HCT116 (cell line): ENCODE data around the gene ACTBL2. TPM values are rescaled to one million over a fixed set of nuclear protein-coding genes. Genes with fewer than 3 reads are reported as not detected.

Experiments
- ATAC-seq: fragments of 200-7000 bp; cut with Tn5 transposase; 2 replicates; pipeline ENCODE4 v1.9.1; 2020; ENCODE audit warnings: mild to moderate bottlenecking, moderate library complexity
- BruUV-seq: library from RNA; stranded (reverse); fragments of 400-500 nt; replicated peaks from 2 replicates; lab custom pipeline; 2021; lab: Mats Ljungman, UMichigan
- CTCF ChIA-PET: fragments of 300-600 bp; sonication (Branson Sonifier 250); formaldehyde crosslinking; loops from one replicate; lab custom pipeline; 2021; ENCODE audit warnings: antibody characterized with exemption; lab: Charles Lee
- POLR2A ChIA-PET: fragments of 300-600, 350-600 bp; sonication (Branson Sonifier 250); formaldehyde crosslinking; loops from one replicate; lab custom pipeline; 2021; ENCODE audit warnings: antibody characterized with exemption; lab: Charles Lee
- RAD21 ChIA-PET, 2 experiments: fragments of 300-600 bp; sonication (Branson Sonifier 250); formaldehyde crosslinking; loops; one replicate each; lab custom pipeline; 2023; ENCODE audit warnings: low total read pairs in 2 of 2; ENCODE audit not compliant: uncharacterized antibody in 2 of 2, unreplicated experiment in 2 of 2, low non-redundant PET in 1 of 2; lab: Charles Lee
- DNase-seq: peaks from one replicate; pipeline ENCODE4 v3.0.0-alpha.2; 2010; ENCODE audit warnings: low read depth, low spot score
- H2AFZ ChIP-seq: fragments of 200-600 bp; shearing (Covaris generic), sonication (generic); 2 replicates; pipeline ENCODE4 v1.6.1; 2017; ENCODE audit warnings: low read depth, mixed run types, mixed read lengths, antibody characterized with exemption, low read length; ENCODE audit not compliant: poor library complexity, severe bottlenecking
- H3K27ac ChIP-seq: 2 replicates; pipeline ENCODE4 v1.5.1; 2012; ENCODE audit warnings: low read depth, low read length
- H3K27me3 ChIP-seq: fragments of 200-600 bp; sonication (generic); 2 replicates; pipeline ENCODE4 v1.6.1; 2016; ENCODE audit warnings: mixed run types, low read length, mixed read lengths; ENCODE audit not compliant: insufficient read depth
- H3K36me3 ChIP-seq, 2 experiments: fragments of 200-500 bp in 1 of 2; fragments of 200-600 bp in 1 of 2; sonication (Bioruptor generic) in 1 of 2; sonication (generic) in 1 of 2; 2 replicates each; pipeline versions ENCODE4 v1.5.1 to v1.6.1; 2014 to 2016; ENCODE audit warnings: low read length in 2 of 2, inconsistent platforms in 1 of 2, mixed read lengths in 1 of 2, mixed run types in 1 of 2; ENCODE audit not compliant: insufficient read depth in 2 of 2, control insufficient read depth in 1 of 2
- H3K4me1 ChIP-seq, 2 experiments: fragments of 200-600 bp in 1 of 2; sonication (generic) in 1 of 2; 2 replicates each; pipeline versions ENCODE4 v1.5.1 to v1.6.1; 2012 to 2017; ENCODE audit warnings: low read length in 2 of 2, inconsistent platforms in 1 of 2, mild to moderate bottlenecking in 1 of 2, mixed read lengths in 1 of 2, mixed run types in 1 of 2, moderate library complexity in 1 of 2; ENCODE audit not compliant: insufficient read depth in 2 of 2, control insufficient read depth in 1 of 2
- H3K4me2 ChIP-seq: fragments of 200-600 bp; sonication (generic); 2 replicates; pipeline ENCODE4 v1.6.1; 2017; ENCODE audit warnings: mixed run types, low read length, mixed read lengths
- H3K4me3 ChIP-seq, 2 experiments: fragments of 200-600 bp in 1 of 2; sonication (generic) in 1 of 2; replicated peaks in 1 of 2; 2 replicates each; pipeline ENCODE4 v1.5.1; 2011 to 2016; ENCODE audit warnings: low read length in 2 of 2, control low read depth in 1 of 2, low read depth in 1 of 2, mild to moderate bottlenecking in 1 of 2, mixed read lengths in 1 of 2, mixed run types in 1 of 2
- H3K79me2 ChIP-seq: fragments of 200-600 bp; sonication (generic); 2 replicates; pipeline ENCODE4 v1.6.1; 2017; ENCODE audit warnings: mild to moderate bottlenecking, mixed run types, low read length, moderate library complexity, mixed read lengths; ENCODE audit not compliant: insufficient read depth
- H3K9ac ChIP-seq: fragments of 200-600 bp; sonication (generic); 2 replicates; pipeline ENCODE4 v1.6.1; 2016; ENCODE audit warnings: low read length, mixed read lengths
- H3K9me2 ChIP-seq: fragments of 200-600 bp; sonication (generic), shearing (Covaris generic); 2 replicates; pipeline ENCODE4 v1.6.1; 2017; ENCODE audit warnings: mixed run types, mild to moderate bottlenecking, moderate library complexity; ENCODE audit not compliant: insufficient read depth
- H3K9me3 ChIP-seq, 2 experiments: fragments of 200-500 bp in 1 of 2; fragments of 200-600 bp in 1 of 2; sonication (Bioruptor generic) in 1 of 2; sonication (generic) in 1 of 2; 2 replicates each; pipeline ENCODE4 v1.6.1; 2014 to 2017; ENCODE audit warnings: low read length in 2 of 2, mixed read lengths in 2 of 2, inconsistent platforms in 1 of 2, low read depth in 1 of 2, mild to moderate bottlenecking in 1 of 2, mixed run types in 1 of 2, moderate library complexity in 1 of 2; ENCODE audit not compliant: control insufficient read depth in 1 of 2, insufficient read depth in 1 of 2
- H4K20me1 ChIP-seq: fragments of 200-600 bp; sonication (generic), shearing (Covaris generic); 2 replicates; pipeline ENCODE4 v1.6.1; 2017; ENCODE audit warnings: mixed run types, mild to moderate bottlenecking, moderate library complexity; ENCODE audit not compliant: insufficient read depth
- FOSL1 ChIP-seq: IDR thresholded peaks from 2 replicates; pipeline ENCODE4 v1.6.1; 2012; ENCODE audit warnings: low read depth
- JUND ChIP-seq: IDR thresholded peaks from 2 replicates; pipeline ENCODE4 v1.6.1; 2012
- SP1 ChIP-seq: IDR thresholded peaks from 2 replicates; pipeline ENCODE4 v1.6.1; 2012; ENCODE audit warnings: low read depth
- YY1 ChIP-seq: IDR thresholded peaks from 2 replicates; pipeline ENCODE4 v1.6.1; 2011; ENCODE audit warnings: low read length, low read depth, moderate library complexity, mild to moderate bottlenecking; ENCODE audit not compliant: insufficient replicate concordance; ENCODE audit errors: extremely low read depth
- ZFX ChIP-seq: fragments of 450-650 bp; IDR thresholded peaks from 2 replicates; pipeline ENCODE4 v1.6.1; 2017
- intact Hi-C: fragments of 100-400 bp; cut with micrococcal nuclease; formaldehyde crosslinking; loops from 2 replicates; pipeline ENCODE4 v1.10.0; 2022
- total RNA-seq: library from RNA; stranded (reverse); gene quantifications from one replicate; pipeline ENCODE4 v1.2.1, GENCODE V29; 2021; ENCODE audit not compliant: unreplicated experiment
- TF ChIP-seq, protein P1 (sequence below): IDR thresholded peaks from 2 replicates; pipeline ENCODE4 v1.6.1; 2012

The ACTBL2 gene
- total RNA-seq, 1 experiment from 2014 or later, result 0.07 TPM

DNA sequence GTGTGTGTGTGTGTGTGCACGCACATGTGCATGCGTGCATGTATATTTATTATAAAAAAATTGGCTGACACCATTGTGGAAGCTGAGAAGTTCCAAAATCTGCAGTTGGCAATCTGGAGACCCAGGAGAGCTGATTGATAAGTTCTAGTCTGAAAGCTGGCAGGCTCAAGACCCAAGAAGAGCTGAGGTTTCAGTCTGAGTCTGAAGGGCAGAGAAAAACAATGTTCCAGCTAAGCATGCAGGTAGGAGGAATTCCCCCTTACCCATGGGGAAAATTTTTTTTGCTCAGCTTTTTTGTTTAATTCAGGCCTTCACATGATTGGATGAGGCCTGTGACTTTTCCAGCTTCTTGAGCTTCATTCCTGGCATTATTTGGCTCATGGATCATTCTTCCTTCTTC lies 31.2 kb upstream of the ACTBL2 start:
- DNase-seq (no peak), ATAC-seq (no peak)
- Histone ChIP-seq H3K4me1 (no peaks in the 10 kb centered on the region), H3K9me2 (no peaks in the 10 kb centered on the region), H3K27me3 (no peaks in the 10 kb centered on the region), H3K9me3 (no peaks in the 10 kb centered on the region; a peak in 1 of 4 replicates), H3K9ac (no peak overlapping the region), H4K20me1 (no peaks in the 10 kb centered on the region), H3K79me2 (no peaks in the 10 kb centered on the region), H2AFZ (no peak overlapping the region), H3K36me3 (no peaks in the 10 kb centered on the region), H3K4me2 (no peak overlapping the region), H3K4me3 (no peak overlapping the region), H3K27ac (no peak overlapping the region)
- no peak for TF ChIP-seq FOSL1
- ChIA-PET CTCF (interaction anchor here (0.6 kb wide), 1 partner anchor 279 kb away, joined by 3 read pairs; no protein-coding TSS in a partner anchor), RAD21 (no interaction called here), POLR2A (no interaction called here)
- intact Hi-C loops, result no loop called here
- BruUV-seq, result no TSS peak

DNA sequence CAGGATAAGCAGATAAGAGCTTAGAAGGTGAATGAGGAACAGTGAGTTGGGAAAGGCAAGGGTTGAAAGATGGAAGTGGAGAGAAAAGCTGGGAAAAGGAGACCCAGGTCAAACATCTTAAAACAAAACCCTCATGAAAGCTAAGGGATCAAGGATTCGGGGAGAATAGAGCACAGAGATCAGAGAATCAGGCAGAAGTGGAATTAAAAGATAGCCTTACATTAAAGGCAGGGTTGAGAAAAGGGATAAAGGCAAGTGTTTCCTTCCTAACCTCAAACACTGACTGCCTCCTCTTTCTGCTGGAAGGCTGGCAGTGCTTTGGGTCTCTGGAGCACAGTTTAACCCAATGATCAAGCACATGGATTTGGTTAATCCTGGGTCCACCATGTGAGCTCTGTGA lies 28.7 kb upstream of the ACTBL2 start:
- no peaks in the 10 kb centered on the region for H4K20me1 ChIP-seq
- H3K4me2 ChIP-seq, result no peak overlapping the region
- ATAC-seq (no peak), DNase-seq (no peak)
- H3K36me3 ChIP-seq, result no peaks in the 10 kb centered on the region
- H3K9me3 ChIP-seq, result no peaks in the 10 kb centered on the region
- ChIA-PET RAD21 (no interaction called here), CTCF (interaction anchor here (1.3 kb wide), 1 partner anchor 268 kb away, joined by 3 read pairs; no protein-coding TSS in a partner anchor), POLR2A (no interaction called here)
- intact Hi-C loops, result no loop called here
- H3K4me1 ChIP-seq, result no peaks in the 10 kb centered on the region
- no peaks in the 10 kb centered on the region for H3K27me3 ChIP-seq
- H2AFZ ChIP-seq, result no peak overlapping the region
- H3K9ac ChIP-seq, result no peak overlapping the region
- TF ChIP-seq SP1 (no peak), ZFX (no peak), YY1 (no peak), JUND (no peak)
- TF ChIP-seq, protein P1, sequence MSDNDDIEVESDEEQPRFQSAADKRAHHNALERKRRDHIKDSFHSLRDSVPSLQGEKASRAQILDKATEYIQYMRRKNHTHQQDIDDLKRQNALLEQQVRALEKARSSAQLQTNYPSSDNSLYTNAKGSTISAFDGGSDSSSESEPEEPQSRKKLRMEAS, result no peak
- H3K79me2 ChIP-seq, result no peaks in the 10 kb centered on the region
- no peak overlapping the region for H3K4me3 ChIP-seq
- no peaks in the 10 kb centered on the region for H3K9me2 ChIP-seq
- H3K27ac ChIP-seq, result no peak overlapping the region
- no TSS peak for BruUV-seq
